Epithelial cell of esophagus (primary cell): ENCODE results near the gene RNF169.
"Not testable (repeated sequence)": the region's sequence is repeated elsewhere in the genome, so short reads cannot be mapped to it uniquely, and the experiment has no call there.

Experiments used
- DNase-seq: peaks from one replicate; pipeline ENCODE4 v3.0.0; 2010; ENCODE audit warnings: low read depth
- H3K4me3 ChIP-seq: 2 replicates; pipeline ENCODE4 v1.5.1; 2011; ENCODE audit warnings: mild to moderate bottlenecking, low read length, control low read depth
- TF ChIP-seq, protein P1 (sequence below): IDR thresholded peaks from 2 replicates; pipeline ENCODE4 v1.5.1; 2011; ENCODE audit warnings: low read depth, mild to moderate bottlenecking, low read length, control low read depth, inconsistent platforms; ENCODE audit not compliant: insufficient read depth; ENCODE audit errors: missing control alignments

The RNF169 gene

DNA sequence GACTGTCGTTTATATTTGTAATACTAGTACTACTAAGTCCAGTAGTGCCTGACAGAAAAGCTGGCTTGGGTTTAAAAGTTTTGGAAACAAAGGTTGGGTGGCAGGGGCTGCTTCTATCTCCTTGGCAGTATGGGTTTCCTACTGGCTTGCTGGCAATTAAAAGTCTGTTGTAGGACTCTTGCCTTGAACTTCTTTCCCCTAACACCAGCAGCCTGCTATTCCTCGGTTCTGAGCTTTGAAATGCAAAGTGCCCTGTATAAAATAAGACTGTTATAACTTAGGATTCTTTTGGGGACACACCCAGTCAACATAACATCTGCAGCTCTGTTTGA lies 1.3 kb downstream of the RNF169 start:
- no peak for DNase-seq
- H3K4me3 ChIP-seq = peak overlapping the region; percentile 56
- TF ChIP-seq, protein P1, sequence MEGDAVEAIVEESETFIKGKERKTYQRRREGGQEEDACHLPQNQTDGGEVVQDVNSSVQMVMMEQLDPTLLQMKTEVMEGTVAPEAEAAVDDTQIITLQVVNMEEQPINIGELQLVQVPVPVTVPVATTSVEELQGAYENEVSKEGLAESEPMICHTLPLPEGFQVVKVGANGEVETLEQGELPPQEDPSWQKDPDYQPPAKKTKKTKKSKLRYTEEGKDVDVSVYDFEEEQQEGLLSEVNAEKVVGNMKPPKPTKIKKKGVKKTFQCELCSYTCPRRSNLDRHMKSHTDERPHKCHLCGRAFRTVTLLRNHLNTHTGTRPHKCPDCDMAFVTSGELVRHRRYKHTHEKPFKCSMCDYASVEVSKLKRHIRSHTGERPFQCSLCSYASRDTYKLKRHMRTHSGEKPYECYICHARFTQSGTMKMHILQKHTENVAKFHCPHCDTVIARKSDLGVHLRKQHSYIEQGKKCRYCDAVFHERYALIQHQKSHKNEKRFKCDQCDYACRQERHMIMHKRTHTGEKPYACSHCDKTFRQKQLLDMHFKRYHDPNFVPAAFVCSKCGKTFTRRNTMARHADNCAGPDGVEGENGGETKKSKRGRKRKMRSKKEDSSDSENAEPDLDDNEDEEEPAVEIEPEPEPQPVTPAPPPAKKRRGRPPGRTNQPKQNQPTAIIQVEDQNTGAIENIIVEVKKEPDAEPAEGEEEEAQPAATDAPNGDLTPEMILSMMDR = no peak

DNA sequence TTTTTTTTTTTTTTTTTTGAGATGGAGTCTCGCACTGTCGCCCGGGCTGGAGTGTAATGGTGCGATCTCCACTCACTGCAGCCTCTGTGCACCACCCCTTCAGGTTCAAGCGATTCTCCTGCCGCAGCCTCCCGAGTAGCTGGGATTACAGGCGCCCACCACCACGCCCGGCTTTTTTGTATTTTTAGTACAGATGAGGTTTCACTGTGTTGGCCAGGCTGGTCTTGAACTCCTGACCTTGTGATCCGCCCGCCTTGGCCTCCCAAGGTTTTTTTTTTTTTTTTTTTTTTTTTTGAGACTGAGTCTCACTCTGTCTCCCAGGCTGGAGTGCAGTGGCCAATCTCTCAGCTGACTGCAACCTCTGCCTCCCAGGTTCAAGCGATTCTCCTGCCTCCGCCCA lies 1.9 kb downstream of the RNF169 start:
- DNase-seq, H3K4me3 ChIP-seq: not testable (repeated sequence)

- no peak for DNase-seq
- TF ChIP-seq, protein P1 = no peak
Observed at GRCh38 chr11:74751303-74751702, 2.7 kb downstream of the RNF169 start.

DNA sequence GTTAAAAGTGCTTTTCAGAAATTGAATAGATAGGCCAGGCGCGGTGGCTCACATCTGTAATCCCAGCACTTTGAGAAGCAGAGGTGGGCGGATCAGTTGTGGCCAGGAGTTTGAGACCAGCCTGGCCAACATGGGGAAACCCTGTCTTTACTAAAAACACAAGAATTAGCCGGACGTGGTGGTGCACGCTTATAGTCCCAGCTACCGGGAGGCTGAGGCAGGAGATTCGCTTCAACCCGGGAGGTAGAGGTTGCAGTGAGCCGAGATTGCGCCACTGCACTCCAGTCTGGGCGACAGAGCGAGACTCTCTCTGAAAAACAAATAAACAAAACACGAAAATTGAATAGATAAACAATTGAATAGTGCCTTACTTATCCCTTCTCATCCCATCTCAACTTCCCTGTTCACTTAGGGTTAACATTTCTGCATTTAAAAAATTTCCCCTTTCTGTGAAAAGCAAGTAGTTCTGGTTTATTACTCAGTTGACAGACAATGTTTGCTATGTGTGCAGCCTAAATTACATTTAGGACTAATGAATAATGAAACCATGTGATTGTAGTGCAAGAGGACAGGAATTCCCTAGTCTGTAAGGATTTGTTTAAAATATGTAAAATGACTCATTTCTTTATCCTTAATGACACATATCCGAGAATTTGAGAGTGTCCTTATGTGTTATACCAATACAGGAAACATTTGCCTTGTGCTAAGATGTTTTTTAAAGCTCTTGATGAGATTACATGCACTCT lies 6.0 kb downstream of the RNF169 start:
- peak; percentile 91 for DNase-seq
- TF ChIP-seq, protein P1 = no peak
- no peak overlapping the region for H3K4me3 ChIP-seq

More at GRCh38 chr11:74751303-74751702, 2.7 kb downstream of the RNF169 start:
- H3K4me3 ChIP-seq = no peak overlapping the region

DNA sequence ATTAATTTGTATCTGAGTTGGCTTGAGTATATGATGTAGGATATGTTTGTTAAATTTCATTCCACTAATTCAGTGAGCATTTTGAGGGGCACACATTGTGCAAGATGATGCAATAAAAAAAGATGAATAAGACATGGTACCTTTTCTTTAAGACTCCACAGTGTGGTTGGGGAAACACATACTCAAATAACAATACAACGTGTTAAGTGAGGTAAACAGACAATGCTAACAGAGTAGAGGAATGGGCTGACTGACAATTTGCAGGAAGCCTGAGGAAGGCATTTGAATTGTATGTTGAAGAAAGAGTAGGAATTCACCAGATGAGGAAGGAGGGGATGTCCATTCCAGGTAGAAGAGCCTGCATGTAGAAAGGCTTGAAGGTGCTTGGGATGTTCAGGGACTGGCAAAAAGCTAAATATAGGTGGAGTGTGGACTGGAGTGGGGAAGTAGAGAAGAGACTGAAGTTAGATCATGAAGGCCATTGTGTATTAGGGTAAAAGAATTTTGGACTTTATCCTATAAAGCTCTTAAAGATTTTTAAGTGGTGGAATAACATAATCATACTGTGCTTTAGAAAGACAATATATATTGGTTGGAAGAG lies 6.8 kb downstream of the RNF169 start:
- DNase-seq = no peak
- TF ChIP-seq, protein P1 = no peak
- no peak overlapping the region for H3K4me3 ChIP-seq

DNA sequence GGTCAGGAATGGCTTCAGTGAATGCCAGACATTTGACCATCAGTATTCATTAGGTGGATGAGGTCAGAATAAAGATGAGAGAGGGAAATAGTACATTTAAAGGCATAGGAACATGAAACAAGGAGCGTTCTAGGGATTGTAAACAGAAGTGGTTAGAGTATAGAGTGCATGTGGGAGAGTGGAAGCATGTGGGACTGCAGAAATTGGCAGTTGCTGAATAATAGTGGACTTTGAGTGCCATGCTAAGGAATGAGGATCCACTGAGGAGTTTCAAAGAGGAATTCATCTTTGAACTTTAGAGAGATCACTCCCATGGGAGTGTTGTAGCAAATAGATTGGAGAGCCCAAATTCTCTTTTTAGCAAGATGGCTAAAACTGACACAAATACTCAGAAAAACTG lies 7.9 kb downstream of the RNF169 start:
- no peak for DNase-seq
- TF ChIP-seq, protein P1 = no peak
- H3K4me3 ChIP-seq = no peak overlapping the region

- no peak overlapping the region for H3K4me3 ChIP-seq
- DNase-seq = no peak
- TF ChIP-seq, protein P1 = no peak
Observed at GRCh38 chr11:74766905-74767304, 18.3 kb downstream of the RNF169 start.

GRCh38 chr11:74768172-74768651 lies 19.6 kb downstream of the RNF169 start:
- peak; percentile 6 for DNase-seq
- not testable (repeated sequence) for H3K4me3 ChIP-seq
